HuH-7 (cell line): ENCODE data around the gene GZMM.

Source experiments
- DNase-seq: peaks from one replicate; pipeline ENCODE4 v3.0.0; 2011; ENCODE audit warnings: low spot score

Gene GZMM

DNA sequence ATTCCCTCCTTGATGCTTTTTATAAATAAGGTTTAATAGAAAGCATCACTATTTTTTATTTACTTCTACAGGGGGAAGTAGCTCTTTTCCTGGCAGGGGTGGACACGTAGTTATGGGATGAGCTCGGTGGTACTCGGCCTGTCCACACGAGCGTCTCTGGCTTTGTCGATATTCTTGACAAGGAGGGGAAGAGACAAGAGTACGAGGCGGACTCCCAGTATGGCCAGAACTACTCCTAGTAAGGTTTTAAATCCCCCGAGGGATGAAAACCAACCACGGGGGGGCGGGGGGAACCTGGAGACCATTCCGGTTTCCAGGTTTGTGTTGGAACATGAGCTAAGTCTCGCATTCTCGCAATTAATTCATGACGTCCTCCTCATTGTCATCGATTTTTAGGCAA is 23.0 kb downstream of the GZMM start:
- DNase-seq: no peak

- DNase-seq: no peak
Measured at GRCh38 chr19:567296-567900, 23.5 kb downstream of the GZMM start.

- no peak for DNase-seq
Measured at GRCh38 chr19:570251-570686, 26.4 kb downstream of the GZMM start.

- peak; percentile 63 for DNase-seq
Measured at GRCh38 chr19:570937-571565, 27.2 kb downstream of the GZMM start.

- no peak for DNase-seq
Measured at GRCh38 chr19:571566-571974, 27.7 kb downstream of the GZMM start.

- DNase-seq: peak; percentile 97
Measured at GRCh38 chr19:572140-572742, 28.4 kb downstream of the GZMM start, which contains the start of gene BSG. TSS of gene BSG (plus strand) at chr19:572596. CDS start at chr19:572635, 39 bp downstream.

DNA sequence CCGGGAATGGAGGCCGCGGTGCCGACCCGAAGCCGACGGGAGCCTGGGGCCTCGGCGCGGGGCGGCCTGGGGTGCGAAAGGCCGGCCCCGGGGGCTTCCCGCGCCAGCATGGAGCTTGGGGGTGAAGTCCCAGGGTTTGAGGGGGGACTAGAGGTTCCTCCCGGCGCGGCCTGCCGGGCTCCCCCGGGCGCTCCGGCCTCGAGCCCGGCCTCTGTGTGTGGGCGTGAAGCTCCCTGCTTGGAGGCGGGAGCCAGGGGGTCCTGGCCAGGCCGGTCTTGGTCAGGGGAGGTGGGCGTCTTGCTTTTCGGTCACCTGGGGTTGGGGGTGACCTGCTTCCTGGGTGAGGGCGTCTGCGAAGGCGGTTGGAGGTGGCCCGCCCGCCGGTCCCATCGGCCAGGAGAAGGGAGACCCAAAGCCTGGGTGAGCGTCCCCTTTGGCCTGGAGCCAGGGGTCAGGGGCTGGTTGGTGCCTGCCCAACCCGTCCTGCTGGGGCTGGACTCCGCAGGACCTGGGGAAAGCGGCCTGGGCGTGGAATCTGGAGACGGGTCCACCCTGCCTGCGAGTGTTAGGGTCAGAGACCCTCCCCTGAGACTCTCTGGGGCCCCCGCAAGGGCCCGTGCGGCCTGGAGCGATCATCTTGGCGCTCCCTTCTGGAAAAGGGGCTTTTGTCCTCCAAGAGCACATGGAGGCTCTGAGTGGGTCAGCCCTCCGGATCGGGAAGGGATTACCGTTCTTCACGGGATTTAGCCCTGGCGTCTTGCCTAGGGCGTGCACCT is 29.1 kb downstream of the GZMM start:
- DNase-seq: no peak

DNA sequence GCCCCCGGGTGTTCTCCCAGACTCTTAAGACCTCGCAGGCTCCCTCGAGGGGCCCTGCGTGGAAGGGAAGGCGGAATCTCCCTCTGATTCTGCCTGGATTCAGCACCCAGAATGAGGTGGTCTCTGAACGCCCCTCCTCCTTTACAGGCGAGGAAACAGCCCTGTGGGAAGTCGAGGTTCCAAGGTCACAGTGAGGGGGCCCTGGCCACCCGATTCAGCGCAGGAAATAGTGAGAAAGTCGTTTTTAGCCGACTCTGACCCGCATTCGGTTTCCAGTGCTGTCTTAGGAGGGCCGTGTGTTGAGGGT is 29.6 kb downstream of the GZMM start:
- no peak for DNase-seq

- DNase-seq: no peak
Measured at GRCh38 chr19:574658-575526, 31.0 kb downstream of the GZMM start.

DNA sequence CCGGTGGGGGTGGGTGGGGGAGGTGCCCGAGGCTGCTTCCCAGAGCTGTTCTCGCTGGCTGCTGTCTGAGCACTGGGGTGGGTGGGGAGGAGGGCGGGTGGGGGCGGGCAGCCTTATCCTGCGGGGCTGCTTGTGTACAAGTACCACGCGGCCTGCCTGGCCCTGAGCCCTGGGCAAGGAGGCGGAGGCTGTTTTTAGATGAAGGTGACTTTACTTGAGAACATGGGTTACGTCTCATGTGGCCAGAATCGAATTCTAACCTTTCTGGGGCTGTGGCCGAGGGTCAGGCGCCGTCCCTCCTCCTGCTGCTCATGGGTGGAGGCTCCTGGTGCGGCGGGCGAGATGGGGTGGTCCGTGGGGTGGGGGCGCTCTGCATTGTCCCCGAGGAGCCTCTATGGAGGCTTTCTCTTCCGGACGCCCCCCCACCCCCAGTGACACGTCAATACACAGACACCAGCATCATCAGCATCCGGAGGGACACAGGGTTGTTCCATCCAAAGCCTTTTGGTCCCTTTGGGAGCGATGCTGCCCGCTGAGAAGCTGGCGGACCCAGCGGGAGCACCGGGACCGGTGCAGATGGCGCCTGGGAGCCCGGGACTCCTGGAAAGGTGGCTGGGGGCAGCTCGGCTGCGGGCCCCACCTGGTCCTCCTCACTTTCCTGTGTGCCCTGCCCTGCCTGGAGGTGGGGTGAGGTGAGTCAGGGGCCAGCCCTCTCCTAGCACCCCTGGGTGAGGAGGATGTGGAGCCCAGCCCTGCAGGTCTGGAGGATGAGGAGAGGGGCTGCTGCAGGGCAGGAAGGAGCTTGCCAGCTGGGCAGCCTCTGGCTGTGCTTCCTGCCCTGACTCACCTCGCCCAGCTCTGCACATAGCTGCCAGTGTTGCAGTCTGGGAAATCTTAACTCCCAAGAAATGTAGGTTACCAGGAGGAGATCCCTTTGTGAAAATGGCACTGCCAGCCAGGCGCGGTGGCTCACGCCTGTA is 32.0 kb downstream of the GZMM start:
- no peak for DNase-seq

GRCh38 chr19:576768-577438 is 33.0 kb downstream of the GZMM start:
- DNase-seq: no peak

GRCh38 chr19:577439-578392 is 33.9 kb downstream of the GZMM start:
- DNase-seq: no peak

- DNase-seq: no peak
Measured at GRCh38 chr19:579111-579841, 35.4 kb downstream of the GZMM start.

DNA sequence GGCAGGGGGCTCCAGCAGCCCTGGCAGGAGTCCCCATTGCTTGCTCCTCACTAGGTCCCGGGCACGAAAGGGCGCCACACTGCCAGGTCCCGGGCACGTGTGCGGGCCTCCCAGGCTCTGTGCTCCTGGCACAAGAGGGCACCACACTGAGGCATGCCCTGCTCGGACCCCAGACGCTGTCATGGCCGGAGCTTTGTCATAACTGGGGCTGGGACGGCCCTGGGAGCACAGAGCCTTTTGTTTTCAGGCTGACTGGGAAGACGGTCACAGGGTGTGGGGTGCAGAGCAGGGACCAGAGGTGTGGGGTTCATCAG is 35.9 kb downstream of the GZMM start:
- DNase-seq: no peak

DNA sequence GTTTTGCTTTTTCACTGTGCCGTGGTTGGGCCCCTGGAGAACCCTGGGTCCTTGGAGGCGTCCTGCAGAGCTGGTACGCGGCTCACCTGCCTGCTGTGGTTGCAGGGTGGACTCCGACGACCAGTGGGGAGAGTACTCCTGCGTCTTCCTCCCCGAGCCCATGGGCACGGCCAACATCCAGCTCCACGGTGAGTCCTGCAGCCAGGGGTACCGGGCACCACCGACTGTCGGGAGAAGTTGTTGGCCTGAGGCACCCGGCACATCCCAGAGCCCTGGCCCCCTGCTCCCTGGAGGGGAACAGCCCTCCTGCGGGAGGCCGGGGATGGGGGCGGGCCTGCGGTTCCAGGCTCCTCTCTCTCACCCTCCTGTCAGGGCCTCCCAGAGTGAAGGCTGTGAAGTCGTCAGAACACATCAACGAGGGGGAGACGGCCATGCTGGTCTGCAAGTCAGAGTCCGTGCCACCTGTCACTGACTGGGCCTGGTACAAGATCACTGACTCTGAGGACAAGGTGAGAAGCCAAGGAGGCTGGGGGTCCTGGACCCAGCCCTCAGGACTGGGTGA is 36.5 kb downstream of the GZMM start:
- no peak for DNase-seq

DNA sequence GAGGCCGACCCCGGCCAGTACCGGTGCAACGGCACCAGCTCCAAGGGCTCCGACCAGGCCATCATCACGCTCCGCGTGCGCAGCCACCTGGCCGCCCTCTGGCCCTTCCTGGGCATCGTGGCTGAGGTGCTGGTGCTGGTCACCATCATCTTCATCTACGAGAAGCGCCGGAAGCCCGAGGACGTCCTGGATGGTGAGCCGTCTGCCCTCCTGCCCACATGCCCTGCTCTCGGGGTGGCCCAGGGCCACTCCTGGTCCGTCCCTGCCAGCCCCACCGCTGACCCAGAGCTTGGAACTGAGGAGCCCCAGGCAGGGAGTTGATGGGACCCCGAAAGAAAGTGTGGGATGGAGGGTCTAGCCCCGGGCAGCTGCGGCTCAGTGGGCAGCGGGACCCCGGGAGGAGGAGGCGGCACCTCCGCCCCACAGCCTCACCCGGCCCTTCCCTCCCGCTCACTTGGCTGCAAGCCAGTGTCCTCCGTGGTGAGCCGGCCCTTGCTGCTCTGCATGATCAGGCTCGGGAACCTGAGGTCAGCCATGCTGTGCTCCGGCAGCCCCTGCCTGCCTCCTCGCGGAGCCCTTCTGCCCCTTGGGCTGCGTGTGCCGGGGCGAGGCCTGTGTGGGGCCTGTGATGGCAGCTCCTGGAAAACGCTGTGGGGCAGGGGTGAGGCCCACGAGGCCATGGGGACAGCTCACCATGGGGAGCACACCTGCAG is 37.7 kb downstream of the GZMM start:
- DNase-seq: no peak

GRCh38 chr19:582497-583197 is 38.8 kb downstream of the GZMM start:
- no peak for DNase-seq
